Measurements from ENCODE around the gene NR3C2. TPM values are rescaled to one million over a fixed set of nuclear protein-coding genes. Genes with fewer than 3 reads are reported as not detected.

NR3C2 gene
- total RNA-seq, 1 donor from 2014 or later = 42.3 TPM

GRCh38 chr4:148097801-148098200 is 344.4 kb downstream of the NR3C2 start:
- peaks cover 3 to 13% of the 10 kb centered on the region in 2 donors for H3K36me3 ChIP-seq
- intact Hi-C loops (cut with DNase I) = no loop called here
- H3K27ac ChIP-seq = no peak overlapping the region
- no peaks in the 10 kb centered on the region for H3K4me1 ChIP-seq
- H3K9me3 ChIP-seq = no peaks in the 10 kb centered on the region
- no peaks in the 10 kb centered on the region for H3K27me3 ChIP-seq
- DNase-seq (ENCODE audit: low spot score in 2 of 2) = no peak
- no peak overlapping the region for H3K4me3 ChIP-seq
- TF ChIP-seq CTCF (IDR thresholded peaks at IDR 0.05) = no peak

GRCh38 chr4:148095346-148095923 is 346.8 kb downstream of the NR3C2 start:
- Histone ChIP-seq H3K4me1 (no peaks in the 10 kb centered on the region), H3K27me3 (no peaks in the 10 kb centered on the region), H3K4me3 (no peak overlapping the region), H3K36me3 (peaks cover 0 to 5% of the 10 kb centered on the region in 2 donors), H3K27ac (no peak overlapping the region), H3K9me3 (no peaks in the 10 kb centered on the region)
- no peak for DNase-seq (ENCODE audit: low spot score in 2 of 2)
- intact Hi-C loops (cut with DNase I) = no loop called here
- TF ChIP-seq CTCF (IDR thresholded peaks at IDR 0.05) = no peak

- no peaks in the 10 kb centered on the region for H3K9me3 ChIP-seq
- no peaks in the 10 kb centered on the region for H3K27me3 ChIP-seq
- peaks cover 0 to 9% of the 10 kb centered on the region in 2 donors for H3K36me3 ChIP-seq
- H3K4me3 ChIP-seq = no peak overlapping the region
- no peaks in the 10 kb centered on the region for H3K4me1 ChIP-seq
- intact Hi-C loops (cut with DNase I) = no loop called here
- no peak for DNase-seq (ENCODE audit: low spot score in 2 of 2)
- no peak overlapping the region for H3K27ac ChIP-seq
- no peak for TF ChIP-seq CTCF (IDR thresholded peaks at IDR 0.05)
These were observed 348.1 kb downstream of the NR3C2 start for GRCh38 chr4:148094149-148094548.

- Histone ChIP-seq H3K4me1 (no peaks in the 10 kb centered on the region), H3K4me3 (no peak overlapping the region), H3K27ac (no peak overlapping the region), H3K9me3 (no peaks in the 10 kb centered on the region), H3K27me3 (no peaks in the 10 kb centered on the region), H3K36me3 (peaks cover 0 to 6% of the 10 kb centered on the region in 2 donors)
- intact Hi-C loops (cut with DNase I) = no loop called here
- DNase-seq (ENCODE audit: low spot score in 2 of 2) = no peak
- no peak for TF ChIP-seq CTCF (IDR thresholded peaks at IDR 0.05)
These were observed 349.1 kb downstream of the NR3C2 start for GRCh38 chr4:148093065-148093464.

- DNase-seq (ENCODE audit: low spot score in 2 of 2) = no peak
- Histone ChIP-seq H3K9me3 (no peaks in the 10 kb centered on the region), H3K4me1 (no peaks in the 10 kb centered on the region), H3K27me3 (no peaks in the 10 kb centered on the region), H3K27ac (no peak overlapping the region), H3K4me3 (no peak overlapping the region), H3K36me3 (peaks cover 0 to 4% of the 10 kb centered on the region in 2 donors)
- intact Hi-C loops (cut with DNase I) = no loop called here
- no peak for TF ChIP-seq CTCF (IDR thresholded peaks at IDR 0.05)
These were observed 349.7 kb downstream of the NR3C2 start for GRCh38 chr4:148092316-148093014.

Measured in ascending aorta (tissue), 2 donors.